ENCODE data around the gene MCRS1.
"Not testable (repeated sequence)": the region's sequence is repeated elsewhere in the genome, so short reads cannot be mapped to it uniquely, and the experiment has no call there.

MCRS1 gene, protein sequence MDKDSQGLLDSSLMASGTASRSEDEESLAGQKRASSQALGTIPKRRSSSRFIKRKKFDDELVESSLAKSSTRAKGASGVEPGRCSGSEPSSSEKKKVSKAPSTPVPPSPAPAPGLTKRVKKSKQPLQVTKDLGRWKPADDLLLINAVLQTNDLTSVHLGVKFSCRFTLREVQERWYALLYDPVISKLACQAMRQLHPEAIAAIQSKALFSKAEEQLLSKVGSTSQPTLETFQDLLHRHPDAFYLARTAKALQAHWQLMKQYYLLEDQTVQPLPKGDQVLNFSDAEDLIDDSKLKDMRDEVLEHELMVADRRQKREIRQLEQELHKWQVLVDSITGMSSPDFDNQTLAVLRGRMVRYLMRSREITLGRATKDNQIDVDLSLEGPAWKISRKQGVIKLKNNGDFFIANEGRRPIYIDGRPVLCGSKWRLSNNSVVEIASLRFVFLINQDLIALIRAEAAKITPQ

DNA sequence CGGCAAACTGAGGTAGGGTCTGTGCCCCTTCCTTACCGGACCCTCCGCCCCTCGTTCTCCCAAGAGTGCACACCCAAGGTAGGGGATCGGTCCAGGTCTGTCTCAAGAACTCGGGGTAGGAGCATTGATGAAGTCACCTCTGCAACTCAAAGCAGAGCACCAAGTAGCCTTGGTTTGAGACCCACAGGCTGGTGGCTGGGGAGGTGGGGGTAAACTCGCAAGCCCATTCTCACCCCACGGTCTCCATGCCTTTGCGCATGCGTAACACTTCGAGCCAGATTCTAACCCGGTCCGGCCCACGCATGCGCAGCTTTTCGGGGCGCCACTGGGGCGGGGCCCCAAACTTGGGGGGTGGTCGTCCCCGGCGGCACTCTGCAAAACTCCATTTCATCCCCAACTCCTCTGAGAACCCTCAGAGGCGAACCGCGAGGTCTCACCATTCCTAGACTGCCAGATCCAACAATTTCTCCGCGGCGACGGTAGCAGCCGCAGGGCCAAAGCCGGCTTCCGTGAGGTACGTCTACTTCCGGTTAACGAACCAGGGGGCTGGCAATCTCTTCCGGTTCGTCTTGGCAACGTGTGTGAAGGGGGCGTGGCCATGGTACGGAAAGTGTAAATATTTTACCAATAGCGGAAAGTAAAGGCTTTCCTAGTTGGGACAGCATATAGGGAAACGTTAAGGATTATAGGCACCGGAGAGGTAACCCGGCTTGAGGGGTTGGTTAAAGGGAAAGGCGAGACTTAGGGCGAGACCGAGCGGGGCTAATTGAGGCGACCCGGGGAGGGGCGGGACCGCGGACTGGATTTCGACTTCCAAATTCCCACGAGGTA is at the start of gene MCRS1:
Gene MCRS1, minus strand, starts transcription at position 532 of the 831 bp plus-strand sequence. CDS start 1,411 bp downstream, outside the sequence.
- DNase-seq = peak; percentile 95

DNA sequence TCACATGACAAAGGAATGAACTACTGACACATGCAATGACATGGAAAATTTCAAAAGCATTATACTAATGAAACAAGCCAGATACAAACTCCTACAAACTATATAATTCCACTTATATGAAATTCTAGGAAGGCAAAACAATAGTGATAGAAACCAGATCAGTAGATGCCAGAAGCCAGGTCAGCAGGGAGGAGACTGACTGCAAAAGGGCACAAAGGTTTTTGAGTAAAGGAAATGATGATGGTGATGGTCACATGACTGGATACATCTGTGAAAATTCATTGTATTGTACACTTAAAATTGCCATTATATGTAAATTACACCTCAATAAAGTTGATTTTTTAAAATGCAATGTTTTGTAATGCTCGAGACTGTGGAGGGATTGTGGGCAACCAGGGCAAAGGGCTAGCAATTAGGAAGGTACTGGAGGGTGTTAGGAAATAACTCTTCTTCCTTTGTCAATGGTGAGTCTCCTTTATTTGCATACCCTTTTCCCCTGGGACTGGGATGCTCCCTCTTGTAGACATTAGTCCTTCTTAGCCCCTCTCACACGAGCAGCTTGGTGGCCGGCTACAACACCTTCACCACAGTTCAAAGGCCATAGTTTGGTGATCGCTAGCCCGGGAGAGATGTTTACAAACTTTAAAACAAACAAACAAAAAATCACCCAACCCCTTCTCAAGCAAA is 48.7 kb upstream of the MCRS1 start:
- DNase-seq = no peak

DNA sequence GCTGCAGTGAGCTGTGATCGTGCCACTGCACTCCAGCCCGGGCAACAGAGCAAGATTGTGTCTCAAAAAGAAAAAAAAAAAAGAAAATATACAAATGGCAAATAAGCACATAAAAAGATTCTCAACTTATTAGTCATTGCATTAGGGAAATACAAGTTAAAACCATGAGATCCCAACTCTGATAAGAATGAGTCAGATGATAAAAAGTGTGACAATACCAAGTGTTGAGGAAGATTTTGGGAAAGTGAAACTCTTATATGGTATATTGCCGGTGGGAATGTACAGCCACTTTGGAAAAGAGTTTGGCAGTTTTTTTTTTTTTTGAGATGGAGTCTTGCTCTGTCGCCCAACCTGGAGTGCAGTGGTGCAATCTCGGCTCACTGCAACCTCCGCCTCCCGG is 47.8 kb upstream of the MCRS1 start:
- no peak for DNase-seq

DNA sequence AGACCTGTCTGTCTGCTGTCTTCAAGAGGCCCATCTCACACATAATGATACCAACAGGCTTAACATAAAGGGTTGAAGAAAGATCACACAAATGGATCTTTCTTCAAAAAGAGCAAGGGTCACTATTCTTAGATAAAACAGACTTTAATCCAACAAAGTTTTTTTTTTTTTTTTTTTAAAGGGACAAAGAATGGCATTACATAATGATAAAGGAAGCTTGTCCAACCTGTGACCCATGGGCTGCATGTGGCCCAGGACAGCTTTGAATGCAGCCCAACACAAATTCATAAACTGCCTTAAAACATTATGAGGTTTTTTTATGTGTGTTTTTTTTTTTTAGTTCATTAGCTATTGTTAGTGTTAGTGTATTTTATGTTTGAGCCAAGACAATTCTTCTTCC is 44.3 kb upstream of the MCRS1 start:
- DNase-seq = no peak

DNA sequence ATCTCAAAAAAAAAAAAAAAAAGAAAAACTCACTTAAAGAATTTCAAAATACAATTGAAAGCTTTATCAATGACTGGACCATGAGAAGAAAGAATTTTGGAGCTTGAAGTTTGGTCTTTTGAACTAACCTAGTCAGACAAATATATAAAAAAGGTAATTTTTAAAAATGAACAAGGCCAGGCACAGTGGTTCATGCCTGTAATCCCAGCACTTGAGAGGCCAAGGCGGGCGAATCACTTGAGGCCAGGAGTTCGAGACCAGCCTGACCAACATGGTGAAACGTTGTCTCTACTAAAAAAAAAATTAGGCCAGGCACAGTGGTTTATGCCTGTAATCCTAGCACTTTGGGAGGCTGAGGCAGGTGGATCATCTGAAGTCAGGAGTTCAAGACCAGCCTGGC is 42.8 kb upstream of the MCRS1 start:
- not testable (repeated sequence) for DNase-seq

DNA sequence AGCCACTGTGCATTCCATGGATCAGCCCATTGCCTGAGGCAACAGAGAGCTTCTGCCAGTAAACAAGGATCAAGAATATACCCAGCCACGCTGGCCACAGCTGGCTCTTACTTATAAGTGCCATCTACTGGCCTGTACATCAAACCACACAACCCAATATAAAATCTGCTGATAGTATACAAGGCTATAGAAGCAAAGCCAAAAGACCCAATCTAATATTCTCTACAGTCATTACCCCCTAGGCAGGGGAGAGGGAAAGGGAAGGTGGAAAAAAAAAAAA is 41.9 kb upstream of the MCRS1 start:
- DNase-seq = no peak

DNA sequence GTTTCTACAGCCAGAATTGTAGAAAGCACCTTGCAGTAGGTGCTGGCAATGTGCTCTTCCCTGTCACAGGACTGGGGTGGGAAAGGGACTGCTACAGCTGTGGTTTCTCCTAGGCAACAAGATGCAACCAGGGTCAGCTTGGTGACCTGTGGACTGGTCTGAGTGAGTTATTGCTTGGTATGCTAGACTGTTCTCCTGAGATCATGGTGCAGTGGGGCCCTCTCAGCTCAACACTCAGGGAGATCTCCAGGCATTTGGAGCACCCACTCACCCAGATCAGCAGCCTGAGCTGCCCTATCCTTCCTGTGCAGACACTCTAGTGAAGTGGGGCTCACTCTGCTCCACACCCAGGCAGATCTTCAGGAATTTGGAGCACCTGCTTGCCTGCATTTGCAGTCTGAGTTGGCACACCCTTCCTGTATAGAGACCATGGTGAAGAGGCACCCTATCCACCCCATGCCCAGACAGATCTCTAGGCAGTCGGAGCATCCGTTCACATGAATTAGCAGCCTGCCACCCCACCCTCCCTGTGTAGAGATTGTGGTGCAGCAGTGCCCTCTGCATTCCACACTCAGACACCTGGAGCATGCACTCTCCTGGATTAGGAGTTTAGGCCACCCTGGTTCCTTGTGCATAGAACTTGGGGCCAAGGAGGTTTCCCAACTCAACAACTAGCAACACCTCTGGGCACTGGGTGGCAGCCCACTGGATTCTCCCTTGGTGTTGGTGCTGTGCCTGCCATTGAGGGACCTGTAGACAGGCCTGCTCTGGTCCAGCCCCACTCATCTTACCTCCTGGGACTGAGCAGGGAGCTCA is 41.3 kb upstream of the MCRS1 start:
- DNase-seq = no peak

DNA sequence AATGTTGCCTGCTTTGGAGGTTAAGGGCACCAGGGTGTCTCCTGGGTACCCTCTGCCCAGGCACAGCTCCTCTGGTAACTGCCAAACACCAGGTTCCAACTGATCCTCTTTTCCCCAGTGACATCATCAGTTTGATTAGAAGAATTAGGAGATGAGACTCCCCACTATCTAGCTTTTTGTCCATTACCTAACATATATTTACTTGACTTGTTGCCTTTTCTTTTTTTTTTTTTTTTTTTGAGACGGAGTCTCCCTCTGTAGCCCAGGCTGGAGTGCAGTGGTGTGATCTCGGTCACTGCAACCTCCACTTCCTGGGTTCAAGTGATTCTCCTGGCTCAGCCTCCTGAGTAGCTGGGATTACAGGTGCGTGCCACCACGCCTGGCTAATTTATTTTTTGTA is 37.6 kb upstream of the MCRS1 start, which contains the start of gene FAM186B:
Gene FAM186B, minus strand, starts transcription at position 101 of the 400 bp plus-strand sequence. CDS start 162 bp downstream, outside the sequence.
- not testable (repeated sequence) for DNase-seq

DNA sequence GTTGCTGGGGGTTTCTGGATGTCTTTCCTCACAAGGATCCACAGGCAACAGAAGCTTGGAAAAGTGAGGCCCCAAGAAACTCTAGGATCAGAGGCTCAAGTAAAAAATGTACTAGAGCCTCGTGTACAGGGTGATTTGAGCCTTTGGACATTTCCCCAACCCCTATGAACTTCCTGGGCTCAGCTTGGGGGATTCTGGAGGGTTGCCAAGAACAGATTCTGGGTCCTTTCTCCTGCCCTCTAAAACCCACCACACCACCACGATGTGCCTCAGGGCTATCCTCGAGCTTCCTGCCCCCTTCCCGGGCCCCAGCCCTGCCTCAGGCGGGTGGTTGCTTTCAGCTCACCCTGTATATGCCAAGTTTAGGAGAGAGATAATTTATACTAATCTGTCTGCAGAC is 36.9 kb upstream of the MCRS1 start:
- DNase-seq = no peak

DNA sequence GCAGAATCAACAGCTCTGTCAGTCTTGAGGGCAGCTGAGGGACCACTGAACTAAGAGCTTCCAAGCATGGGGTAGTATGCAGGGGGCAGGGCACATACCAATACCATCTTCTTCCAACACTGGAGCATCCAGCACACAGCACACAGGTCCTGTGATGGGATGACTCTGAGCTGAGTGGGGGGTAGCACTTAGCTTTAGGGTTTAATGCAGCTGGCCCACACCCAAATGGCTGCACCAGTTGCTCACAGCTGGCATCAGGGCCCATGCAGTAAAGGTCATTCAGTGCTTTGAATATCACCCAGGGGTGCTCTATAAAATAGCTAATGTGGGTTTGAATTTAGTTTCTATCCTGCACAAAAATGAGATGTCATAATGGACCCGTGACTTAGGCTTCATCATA is 35.8 kb upstream of the MCRS1 start:
- DNase-seq = no peak

DNA sequence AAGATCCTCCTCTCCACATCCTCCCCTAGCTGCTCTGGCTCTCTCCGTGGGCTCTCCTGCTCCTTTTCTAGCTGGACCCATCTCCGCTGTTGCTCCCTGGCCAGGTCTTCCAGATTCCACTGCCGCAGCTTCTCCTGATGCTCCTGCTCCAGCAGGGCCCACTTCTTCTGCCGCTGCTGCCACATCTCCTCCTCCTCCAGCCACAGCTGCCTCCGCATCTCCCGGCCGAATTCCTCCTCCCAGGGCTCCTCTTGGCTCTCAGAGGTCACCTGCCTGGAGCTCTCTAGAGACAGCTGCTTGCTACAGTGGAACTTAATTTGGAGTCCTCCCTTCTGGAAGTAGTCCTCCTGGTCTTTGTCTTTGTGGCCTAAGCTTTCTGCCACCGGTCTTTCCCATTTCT is 32.0 kb upstream of the MCRS1 start:
- DNase-seq = no peak

DNA sequence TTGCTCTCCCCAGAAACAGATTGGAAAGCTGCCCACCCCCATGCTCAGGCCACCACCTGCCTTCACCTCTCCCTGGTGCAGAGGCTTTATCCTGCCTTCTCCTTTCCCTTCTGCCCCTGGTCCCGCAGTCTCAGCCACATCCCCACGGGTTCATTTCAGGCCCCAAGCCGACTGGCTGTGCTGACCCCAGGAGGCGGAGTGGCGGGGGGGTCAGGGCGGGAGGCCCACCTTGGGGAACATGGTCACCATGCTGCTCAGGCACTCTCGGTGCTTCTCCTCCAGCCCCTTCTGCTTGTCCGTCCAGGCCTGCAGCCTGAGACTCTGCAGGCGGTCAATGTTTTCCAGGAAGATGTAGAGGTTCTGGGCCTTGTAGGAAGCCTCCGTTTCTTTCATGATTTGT is 30.6 kb upstream of the MCRS1 start:
- no peak for DNase-seq

DNA sequence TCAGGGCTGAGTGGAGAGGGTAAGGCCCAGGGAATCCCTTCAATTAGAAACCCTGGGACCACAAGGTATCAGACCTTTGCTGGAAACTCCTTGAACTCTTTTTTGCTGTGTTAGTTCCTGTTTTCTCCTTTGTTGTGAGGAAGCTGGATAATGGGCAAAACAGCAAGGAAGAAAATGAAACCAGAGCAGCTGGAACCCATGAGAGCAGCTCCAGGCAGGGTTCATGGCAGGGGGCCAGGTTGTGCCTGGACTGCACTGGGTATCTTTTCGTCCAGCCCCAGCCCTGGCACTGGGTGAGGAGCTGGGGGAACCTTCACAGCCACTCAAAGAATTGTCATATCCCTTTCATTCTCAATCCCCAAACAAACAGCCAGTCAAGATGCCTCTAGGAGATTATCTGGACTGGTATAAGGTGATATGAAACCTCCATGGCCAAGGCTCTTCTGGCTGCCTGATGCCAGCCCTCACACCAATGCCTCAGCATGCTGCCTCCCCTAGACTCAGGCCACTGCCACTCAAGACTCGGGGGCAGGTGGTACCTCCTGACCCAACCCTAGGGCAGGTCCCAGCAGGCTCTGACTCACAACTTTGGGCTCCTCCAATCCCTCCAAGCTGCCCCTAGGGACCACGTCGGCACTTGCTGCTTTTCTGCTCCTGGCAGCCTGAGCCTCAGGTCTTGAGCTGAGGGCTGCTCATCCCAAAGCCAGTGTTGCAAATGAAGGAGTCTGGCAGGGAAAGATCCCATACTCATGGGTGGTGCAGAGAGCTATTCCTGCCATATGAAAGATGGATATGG is 21.0 kb upstream of the MCRS1 start:
- peak; percentile 54 for DNase-seq

DNA sequence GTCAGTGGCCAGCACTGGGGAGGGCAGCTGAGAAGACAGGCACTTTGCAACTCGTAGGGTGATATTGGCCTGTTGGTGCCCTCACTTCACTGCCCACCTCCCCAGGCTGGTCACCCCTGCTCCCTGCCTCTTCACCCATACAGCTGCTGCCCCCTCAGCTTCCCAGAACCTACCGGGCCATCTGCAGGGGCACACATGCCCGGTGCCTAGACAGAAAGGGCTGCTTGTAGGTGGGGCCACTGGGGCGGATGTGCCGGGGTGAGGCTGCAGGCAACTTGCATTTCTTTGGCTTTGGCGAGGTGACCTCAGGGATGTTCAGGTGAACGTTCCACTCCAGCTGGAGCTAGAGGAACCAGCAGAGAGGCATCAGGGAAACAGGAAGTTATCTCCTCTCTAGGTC is 20.3 kb upstream of the MCRS1 start:
- DNase-seq = no peak

DNA sequence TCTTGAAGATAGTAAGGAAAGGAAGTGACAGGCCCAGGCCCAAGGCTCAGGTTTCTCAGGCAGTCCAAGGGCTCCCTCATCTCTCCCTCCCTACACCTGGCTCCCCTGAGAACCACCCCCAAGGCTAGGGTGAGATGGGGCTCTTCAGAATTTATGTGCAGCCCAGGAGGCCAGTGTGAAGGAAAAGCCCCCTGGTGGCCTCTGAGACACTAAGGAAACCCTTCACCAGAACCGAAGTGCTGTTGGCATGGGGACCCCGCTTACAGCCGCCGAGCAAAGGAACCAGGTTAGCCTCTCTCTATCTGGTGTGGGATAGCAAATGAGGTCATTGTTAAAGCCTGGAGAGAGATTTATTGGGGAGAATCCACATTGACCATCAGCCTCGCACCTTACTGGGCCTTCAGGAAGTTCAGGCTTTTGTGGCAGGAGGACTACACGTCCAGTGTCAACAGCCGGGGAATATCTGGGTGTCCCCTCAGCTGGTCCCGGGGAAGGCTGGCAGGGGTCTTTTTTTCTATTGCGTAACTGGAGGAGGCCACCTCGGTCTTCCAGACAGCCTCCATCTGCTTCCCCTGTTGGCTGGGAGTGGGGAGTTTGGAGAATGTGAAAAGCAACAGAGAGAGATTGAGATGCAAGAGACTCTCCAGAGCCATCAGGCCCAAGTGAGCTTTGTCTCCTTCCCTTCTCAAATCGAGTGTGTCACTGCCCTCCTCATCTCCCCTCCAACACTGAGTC is 19.4 kb upstream of the MCRS1 start:
- no peak for DNase-seq

DNA sequence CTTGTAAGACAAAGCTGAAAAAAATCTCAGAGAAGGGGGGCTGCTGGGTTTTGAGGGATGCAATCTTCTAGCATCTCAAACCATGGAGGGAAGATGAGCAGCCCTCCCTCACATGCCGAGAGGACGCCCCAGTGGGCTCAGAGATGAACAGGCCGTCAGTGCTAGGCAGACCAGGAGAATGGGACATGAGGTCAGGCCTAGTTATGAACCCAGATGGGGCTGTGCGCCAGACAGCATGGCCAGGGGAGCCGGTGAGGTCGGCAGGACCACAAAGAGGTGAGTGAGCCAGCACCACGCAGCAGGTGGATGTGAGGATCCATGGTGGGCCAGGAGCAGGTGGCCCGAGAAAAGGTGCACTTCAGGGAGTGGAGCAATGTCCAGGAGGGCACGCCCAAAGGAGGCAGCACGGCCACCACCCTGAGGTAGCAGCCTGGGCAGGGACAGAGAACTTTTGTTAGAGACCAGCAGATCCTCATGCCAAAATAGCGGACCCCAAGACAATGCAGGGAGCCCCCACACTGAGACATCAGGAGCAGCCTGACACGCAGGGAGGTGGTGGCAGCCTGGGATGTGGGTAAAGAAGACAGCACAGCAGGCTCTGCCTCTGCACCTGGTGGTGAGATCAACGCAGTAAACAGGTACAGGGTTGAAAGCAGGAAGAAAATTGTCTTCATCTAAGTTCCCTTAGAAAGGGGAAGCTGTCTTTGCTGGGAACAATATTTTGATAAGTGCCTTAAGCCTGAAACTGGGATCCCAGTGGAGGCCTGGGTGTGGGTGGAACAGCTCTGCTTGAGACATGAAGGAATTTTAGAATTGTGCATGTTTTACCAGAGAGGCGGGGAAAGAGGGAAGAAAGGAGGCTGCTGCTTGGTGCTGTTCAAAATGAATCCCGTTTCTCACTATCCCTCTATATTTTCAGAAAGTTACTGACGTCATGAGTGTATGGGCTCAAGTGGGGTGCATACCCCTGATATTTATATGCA is 17.8 kb upstream of the MCRS1 start:
- no peak for DNase-seq

DNA sequence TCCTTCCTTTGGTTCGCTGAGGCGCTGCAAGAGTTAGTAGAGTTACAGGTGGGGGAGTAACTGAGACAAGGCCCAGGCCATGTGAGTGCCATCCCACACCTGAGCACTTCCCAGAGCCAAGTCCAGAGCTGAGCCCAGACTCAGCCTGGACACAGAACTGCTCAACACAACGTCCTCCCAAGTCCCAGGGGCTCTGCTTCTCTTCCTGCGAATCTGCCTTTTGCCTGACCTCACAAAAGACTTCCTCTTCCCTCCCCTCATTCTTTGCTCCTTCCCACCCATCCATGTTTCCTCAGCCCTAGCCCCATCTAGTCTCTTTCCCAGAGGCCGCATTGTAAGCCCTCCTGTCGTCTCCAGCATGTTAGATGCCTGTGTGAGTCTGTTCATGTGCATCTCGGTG is 16.6 kb upstream of the MCRS1 start:
- DNase-seq = no peak

DNA sequence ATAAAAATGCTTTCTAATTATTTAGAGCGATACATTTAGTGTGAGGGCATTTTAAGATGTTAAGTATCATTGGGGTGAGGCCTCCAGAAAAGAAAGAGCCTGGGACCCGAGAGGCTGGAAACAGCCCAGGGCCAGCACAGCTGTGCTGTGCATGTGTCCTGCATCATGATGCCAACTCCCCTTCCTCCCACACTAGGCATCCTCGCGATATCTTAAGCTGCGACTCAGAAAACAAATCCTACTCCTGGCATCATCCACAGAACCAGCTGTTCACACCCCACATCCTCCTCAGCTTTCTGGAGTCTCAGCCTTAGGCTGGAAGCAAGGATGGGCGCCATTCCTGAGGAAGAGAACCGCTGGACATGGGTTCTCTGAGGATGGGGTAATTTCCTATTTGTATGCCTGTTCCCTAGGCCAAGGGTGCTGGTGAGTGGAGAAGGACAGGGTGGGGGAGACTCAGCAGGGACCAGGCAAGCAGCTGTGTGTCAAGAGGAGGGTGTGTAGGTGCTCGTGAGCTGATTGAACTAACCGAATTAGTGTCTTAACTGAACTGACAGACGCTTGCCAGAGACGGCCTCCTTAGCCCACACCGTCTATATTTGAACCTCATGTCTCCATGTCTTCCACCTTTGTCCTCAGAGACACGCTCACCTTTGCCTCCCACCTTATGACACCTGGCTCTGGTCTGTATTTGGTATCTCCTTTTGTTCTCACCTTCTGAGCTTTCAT is 15.6 kb upstream of the MCRS1 start:
- no peak for DNase-seq

DNA sequence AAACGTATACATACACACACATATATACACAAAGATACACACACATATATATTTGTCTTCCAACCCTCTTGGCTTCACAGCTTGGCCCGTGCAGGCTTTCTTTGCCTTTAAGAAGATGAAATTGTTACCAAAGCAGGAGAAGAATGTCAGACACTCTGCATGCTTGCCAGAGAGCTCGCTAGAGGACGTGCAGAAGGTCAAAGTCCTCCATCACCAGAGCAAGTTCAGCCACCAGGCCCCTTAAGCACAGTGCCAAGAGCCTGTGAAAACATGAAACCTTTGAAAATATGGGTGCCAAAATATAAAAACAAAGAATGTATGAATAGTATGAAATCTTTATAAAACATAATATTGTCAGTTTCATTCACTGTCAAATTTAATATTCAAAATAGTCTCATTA is 14.9 kb upstream of the MCRS1 start:
- no peak for DNase-seq
